HEK293 (cell line): ENCODE results near the gene REEP5.
A peak's percentile ranks its signal among the peaks of the same experiment; 100 is the strongest.

ENCODE experiments used
- CTCF ChIA-PET: fragments of 350-600 bp; formaldehyde crosslinking; extraction: SDS; loops from one replicate; lab custom pipeline; 2021; ENCODE audit warnings: antibody characterized with exemption; lab: Yijun Ruan, JAX
- POLR2A ChIA-PET: fragments of 300-600 bp; formaldehyde crosslinking; extraction: SDS; loops from one replicate; lab custom pipeline; 2020; ENCODE audit warnings: antibody characterized with exemption, inconsistent platforms; lab: Yijun Ruan, JAX
- H3K27ac ChIP-seq: fragments of 200-500 bp; sonication (Bioruptor generic); 2 replicates; pipeline ENCODE4 v1.5.1; 2014; ENCODE audit warnings: low read depth, low read length, control low read depth, inconsistent platforms; ENCODE audit errors: extremely low read depth
- H3K36me3 ChIP-seq, 2 experiments: fragments of 200-500 bp in 1 of 2; sonication (Bioruptor generic) in 1 of 2; 1 replicate in 1 of 2; 2 replicates in 1 of 2; pipeline ENCODE4 v1.5.1; 2014 to 2017; ENCODE audit warnings: inconsistent platforms in 2 of 2, low read length in 2 of 2; ENCODE audit not compliant: control insufficient read depth in 2 of 2, insufficient read depth in 1 of 2
- H3K4me1 ChIP-seq: fragments of 200-500 bp; sonication (Bioruptor generic); 2 replicates; pipeline ENCODE4 v1.5.1; 2014; ENCODE audit warnings: mild to moderate bottlenecking, low read length, inconsistent platforms; ENCODE audit not compliant: control insufficient read depth, insufficient read depth
- H3K4me3 ChIP-seq: 2 replicates; pipeline ENCODE4 v1.5.1; 2011; ENCODE audit warnings: low read depth, mild to moderate bottlenecking, control low read depth, low read length, moderate library complexity
- H3K9me3 ChIP-seq: fragments of 200-500 bp; sonication (Bioruptor generic); 2 replicates; pipeline ENCODE4 v1.5.1; 2014; ENCODE audit warnings: low read depth, low read length, inconsistent platforms; ENCODE audit not compliant: control insufficient read depth, insufficient read depth
- BCL11A ChIP-seq: fragments of 450-650 bp; formaldehyde crosslinking; IDR thresholded peaks from 2 replicates; pipeline ENCODE4 v1.5.1; 2016; ENCODE audit warnings: low read depth, missing biosample characterization, missing genetic modification characterization
- FEZF1 ChIP-seq: fragments of 450-650 bp; formaldehyde crosslinking; IDR thresholded peaks from 2 replicates; pipeline ENCODE4 v1.5.1; 2016; ENCODE audit warnings: missing biosample characterization, missing genetic modification characterization
- HIC1 ChIP-seq: fragments of 450-650 bp; formaldehyde crosslinking; IDR thresholded peaks from 2 replicates; pipeline ENCODE4 v1.5.1; 2016; ENCODE audit warnings: missing biosample characterization, missing genetic modification characterization
- KLF8 ChIP-seq: fragments of 450-650 bp; formaldehyde crosslinking; IDR thresholded peaks from 2 replicates; pipeline ENCODE4 v1.5.1; 2016; ENCODE audit warnings: missing biosample characterization, missing genetic modification characterization
- KLF9 ChIP-seq: fragments of 450-650 bp; formaldehyde crosslinking; IDR thresholded peaks from 2 replicates; pipeline ENCODE4 v1.5.1; 2016; ENCODE audit warnings: missing biosample characterization, missing genetic modification characterization, low read depth
- SP7 ChIP-seq: fragments of 450-650 bp; formaldehyde crosslinking; IDR thresholded peaks from 2 replicates; pipeline ENCODE4 v1.5.1; 2016; ENCODE audit warnings: missing biosample characterization, missing genetic modification characterization
- TCF7L2 ChIP-seq: IDR thresholded peaks from 2 replicates; pipeline ENCODE4 v1.6.1; 2011; ENCODE audit warnings: low read depth, mild to moderate bottlenecking, inconsistent platforms, low read length, moderate library complexity, borderline replicate concordance
- TRIM28 ChIP-seq: IDR thresholded peaks from 2 replicates; pipeline ENCODE4 v1.6.1; 2011; ENCODE audit warnings: low read length, control low read depth, borderline replicate concordance
- ZBTB20 ChIP-seq: fragments of 450-650 bp; formaldehyde crosslinking; IDR thresholded peaks from 2 replicates; pipeline ENCODE4 v1.5.1; 2016; ENCODE audit warnings: missing biosample characterization, missing genetic modification characterization
- ZEB2 ChIP-seq: fragments of 450-650 bp; formaldehyde crosslinking; IDR thresholded peaks from 2 replicates; pipeline ENCODE4 v1.5.1; 2016; ENCODE audit warnings: missing biosample characterization, missing genetic modification characterization
- ZIC2 ChIP-seq: fragments of 450-650 bp; formaldehyde crosslinking; IDR thresholded peaks from 2 replicates; pipeline ENCODE4 v1.5.1; 2016; ENCODE audit warnings: missing biosample characterization, missing genetic modification characterization
- ZNF114 ChIP-seq: fragments of 450-650 bp; formaldehyde crosslinking; IDR thresholded peaks from 2 replicates; pipeline ENCODE4 v1.5.0; 2017; ENCODE audit warnings: missing biosample characterization, missing genetic modification characterization
- ZNF138 ChIP-seq: fragments of 450-650 bp; formaldehyde crosslinking; IDR thresholded peaks from 2 replicates; pipeline ENCODE4 v1.5.1; 2016; ENCODE audit warnings: missing biosample characterization, missing genetic modification characterization, borderline replicate concordance
- ZNF24 ChIP-seq: fragments of 450-650 bp; formaldehyde crosslinking; IDR thresholded peaks from 2 replicates; pipeline ENCODE4 v1.5.1; 2016; ENCODE audit warnings: missing biosample characterization, missing genetic modification characterization
- ZNF302 ChIP-seq: fragments of 450-650 bp; formaldehyde crosslinking; IDR thresholded peaks from 2 replicates; pipeline ENCODE4 v1.5.1; 2016; ENCODE audit warnings: missing biosample characterization, missing genetic modification characterization, low read depth
- ZNF37A ChIP-seq: fragments of 450-650 bp; IDR thresholded peaks from 2 replicates; pipeline ENCODE4 v1.5.1; 2018; ENCODE audit warnings: missing biosample characterization, missing genetic modification characterization
- ZNF560 ChIP-seq: fragments of 450-650 bp; formaldehyde crosslinking; IDR thresholded peaks from 2 replicates; pipeline ENCODE4 v1.5.1; 2017; ENCODE audit warnings: missing biosample characterization, missing genetic modification characterization, borderline replicate concordance
- ZNF629 ChIP-seq: fragments of 450-650 bp; formaldehyde crosslinking; IDR thresholded peaks from 2 replicates; pipeline ENCODE4 v1.5.1; 2017; ENCODE audit warnings: missing biosample characterization, missing genetic modification characterization
- ZNF692 ChIP-seq: fragments of 450-650 bp; formaldehyde crosslinking; IDR thresholded peaks from 2 replicates; pipeline ENCODE4 v1.5.1; 2016; ENCODE audit warnings: missing biosample characterization, missing genetic modification characterization
- ZNF76 ChIP-seq: fragments of 450-650 bp; formaldehyde crosslinking; IDR thresholded peaks from 2 replicates; pipeline ENCODE4; 2016; ENCODE audit warnings: low read depth, missing biosample characterization, missing genetic modification characterization, borderline replicate concordance
- ZNF768 ChIP-seq: fragments of 450-650 bp; formaldehyde crosslinking; IDR thresholded peaks from 2 replicates; pipeline ENCODE4 v1.5.1; 2018; ENCODE audit warnings: missing biosample characterization, mild to moderate bottlenecking, missing genetic modification characterization
- ZNF843 ChIP-seq: fragments of 450-650 bp; formaldehyde crosslinking; IDR thresholded peaks from 2 replicates; pipeline ENCODE4 v1.5.1; 2016; ENCODE audit warnings: missing biosample characterization, missing genetic modification characterization
- ZXDB ChIP-seq: fragments of 450-650 bp; formaldehyde crosslinking; IDR thresholded peaks from 2 replicates; pipeline ENCODE4 v1.5.1; 2016; ENCODE audit warnings: missing biosample characterization, missing genetic modification characterization
- TF ChIP-seq, protein P1 (sequence below): fragments of 450-650 bp; formaldehyde crosslinking; IDR thresholded peaks from 2 replicates; pipeline ENCODE4 v1.5.1; 2017; ENCODE audit warnings: missing biosample characterization, missing genetic modification characterization

Gene REEP5

GRCh38 chr5:112933651-112934365 lies 11.8 kb upstream of the REEP5 start:
- H3K4me3 ChIP-seq = no peak overlapping the region
- ChIA-PET CTCF (interaction anchor here (0.6 to 1.1 kb wide), 5 partner anchors 11 to 270 kb away, joined by 3 to 4 read pairs (median 3); partner anchors contain the start of gene REEP5), POLR2A (no interaction called here)
- no peak overlapping the region for H3K27ac ChIP-seq
- TF ChIP-seq ZNF24 = no peak
- no peaks in the 10 kb centered on the region for H3K36me3 ChIP-seq
- H3K4me1 ChIP-seq = no peaks in the 10 kb centered on the region; the same call in 1 of the 2 replicates
- no peaks in the 10 kb centered on the region for H3K9me3 ChIP-seq

GRCh38 chr5:112933105-112933504 lies 11.1 kb upstream of the REEP5 start:
- CTCF ChIA-PET = interaction anchor here (0.8 kb wide), 1 partner anchor 10 kb away, joined by 3 read pairs; no protein-coding TSS in a partner anchor
- TF ChIP-seq ZNF76 (tag by site-specific recombination) (no peak), ZNF560 (tag by site-specific recombination) (no peak), BCL11A (tag by site-specific recombination) (no peak), ZNF138 (tag by site-specific recombination) (no peak), ZBTB20 (tag by site-specific recombination) (no peak), ZNF692 (no peak), KLF8 (tag by site-specific recombination) (no peak), ZNF302 (tag by site-specific recombination) (no peak), TRIM28 (no peak), KLF9 (no peak)
- TF ChIP-seq, protein P1, sequence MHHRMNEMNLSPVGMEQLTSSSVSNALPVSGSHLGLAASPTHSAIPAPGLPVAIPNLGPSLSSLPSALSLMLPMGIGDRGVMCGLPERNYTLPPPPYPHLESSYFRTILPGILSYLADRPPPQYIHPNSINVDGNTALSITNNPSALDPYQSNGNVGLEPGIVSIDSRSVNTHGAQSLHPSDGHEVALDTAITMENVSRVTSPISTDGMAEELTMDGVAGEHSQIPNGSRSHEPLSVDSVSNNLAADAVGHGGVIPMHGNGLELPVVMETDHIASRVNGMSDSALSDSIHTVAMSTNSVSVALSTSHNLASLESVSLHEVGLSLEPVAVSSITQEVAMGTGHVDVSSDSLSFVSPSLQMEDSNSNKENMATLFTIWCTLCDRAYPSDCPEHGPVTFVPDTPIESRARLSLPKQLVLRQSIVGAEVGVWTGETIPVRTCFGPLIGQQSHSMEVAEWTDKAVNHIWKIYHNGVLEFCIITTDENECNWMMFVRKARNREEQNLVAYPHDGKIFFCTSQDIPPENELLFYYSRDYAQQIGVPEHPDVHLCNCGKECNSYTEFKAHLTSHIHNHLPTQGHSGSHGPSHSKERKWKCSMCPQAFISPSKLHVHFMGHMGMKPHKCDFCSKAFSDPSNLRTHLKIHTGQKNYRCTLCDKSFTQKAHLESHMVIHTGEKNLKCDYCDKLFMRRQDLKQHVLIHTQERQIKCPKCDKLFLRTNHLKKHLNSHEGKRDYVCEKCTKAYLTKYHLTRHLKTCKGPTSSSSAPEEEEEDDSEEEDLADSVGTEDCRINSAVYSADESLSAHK = no peak
- Histone ChIP-seq H3K9me3 (no peaks in the 10 kb centered on the region), H3K36me3 (no peaks in the 10 kb centered on the region), H3K27ac (no peak overlapping the region), H3K4me3 (no peak overlapping the region), H3K4me1 (no peaks in the 10 kb centered on the region; the same call in 1 of the 2 replicates)
- POLR2A ChIA-PET = no interaction called here

GRCh38 chr5:112931473-112931872 lies 9.4 kb upstream of the REEP5 start:
- no peak overlapping the region for H3K27ac ChIP-seq
- CTCF ChIA-PET = no interaction called here
- no peak for TF ChIP-seq ZNF768 (tag by site-specific recombination)
- TF ChIP-seq ZNF37A = no peak
- TF ChIP-seq HIC1 (tag by site-specific recombination) = peak; percentile 66
- 0 out of 2 replicates have a peak, but pooled peaks have one; percentile 16 for TF ChIP-seq ZNF629 (tag by site-specific recombination)
- peak; percentile 60; the same call in 1 of the 2 replicates for TF ChIP-seq SP7 (tag by site-specific recombination)
- peak; percentile 71 for TF ChIP-seq ZEB2
- TF ChIP-seq ZXDB (tag by site-specific recombination) = peak; percentile 75
- peak; percentile 73; the same call in 1 of the 2 replicates for TF ChIP-seq TCF7L2
- TF ChIP-seq ZNF114 (tag by site-specific recombination) = no peak
- TF ChIP-seq ZIC2 (tag by site-specific recombination) = peak; percentile 36; the same call in 1 of the 2 replicates
- peak; percentile 84 for TF ChIP-seq ZNF843 (tag by site-specific recombination)
- TF ChIP-seq TRIM28 = peak; percentile 66; the same call in 1 of the 2 replicates
- peak; percentile 86 for TF ChIP-seq FEZF1 (tag by site-specific recombination)

More at GRCh38 chr5:112931473-112931872, 9.4 kb upstream of the REEP5 start:
- Histone ChIP-seq H3K36me3 (no peaks in the 10 kb centered on the region), H3K9me3 (no peaks in the 10 kb centered on the region), H3K4me1 (no peaks in the 10 kb centered on the region; the same call in 1 of the 2 replicates), H3K4me3 (no peak overlapping the region)
- POLR2A ChIA-PET = interaction anchor here (0.8 to 1.4 kb wide), 4 partner anchors 8 to 70 kb away, joined by 3 to 7 read pairs (median 4); partner anchors contain the start of genes DCP2, REEP5 and SRP19
